Spleen (tissue), 11 donors: ENCODE measurements around the gene HNRNPL. TPM values are rescaled to one million over a fixed set of nuclear protein-coding genes. Genes with fewer than 3 reads are reported as not detected.
"Not testable (repeated sequence)": the region's sequence is repeated elsewhere in the genome, so short reads cannot be mapped to it uniquely, and the experiment has no call there.

Experiments
- DNase-seq: peaks from one replicate; pipeline ENCODE4 v3.0.0-alpha.2; 2020
- H3K27ac ChIP-seq, 8 donors: fragments of 200-600 bp; sonication (generic) in 7 of 8; 1 replicate in 4 of 8; 2 replicates in 4 of 8; pipeline versions ENCODE4 v1.5.0 to v1.8.0; 2016 to 2021; ENCODE audit warnings: inconsistent platforms in 4 of 8, mild to moderate bottlenecking in 4 of 8, moderate library complexity in 1 of 8
- H3K27me3 ChIP-seq, 7 donors: fragments of 200-600 bp; sonication (generic) in 6 of 7; replicated peaks in 1 of 7; 1 replicate in 4 of 7; 2 replicates in 3 of 7; pipeline versions ENCODE4 v1.5.0 to v1.8.0; 2016 to 2021; ENCODE audit warnings: inconsistent platforms in 3 of 7, mild to moderate bottlenecking in 1 of 7
- H3K36me3 ChIP-seq, 6 donors: fragments of 200-600 bp; sonication (generic) in 5 of 6; 1 replicate in 4 of 6; 2 replicates in 2 of 6; pipeline versions ENCODE4 v1.5.0 to v1.8.0; 2016 to 2021; ENCODE audit warnings: inconsistent platforms in 2 of 6
- H3K4me1 ChIP-seq, 6 donors: fragments of 200-600 bp; sonication (generic) in 5 of 6; 1 replicate in 3 of 6; 2 replicates in 3 of 6; pipeline versions ENCODE4 v1.5.0 to v1.8.0; 2016 to 2021; ENCODE audit warnings: inconsistent platforms in 3 of 6
- H3K4me3 ChIP-seq, 8 donors: fragments of 200-600 bp; sonication (generic) in 7 of 8; 1 replicate in 4 of 8; 2 replicates in 4 of 8; pipeline versions ENCODE4 v1.5.0 to v1.8.0; 2016 to 2021; ENCODE audit warnings: inconsistent platforms in 4 of 8, mild to moderate bottlenecking in 4 of 8, moderate library complexity in 2 of 8
- H3K9me3 ChIP-seq, 8 donors: fragments of 200-600 bp; sonication (generic) in 7 of 8; 1 replicate in 4 of 8; 2 replicates in 4 of 8; pipeline versions ENCODE4 v1.5.0 to v1.8.0; 2016 to 2021; ENCODE audit warnings: inconsistent platforms in 4 of 8
- CTCF ChIP-seq, 11 experiments: fragments of 200-600 bp in 7 of 11; fragments of 450-650 bp in 4 of 11; sonication (generic) in 4 of 11; IDR thresholded peaks in 8 of 11; conservative IDR thresholded peaks in 3 of 11; 1 replicate in 7 of 11; 2 replicates in 4 of 11; pipeline versions ENCODE4 v1.4.0 to v1.8.0; 2016 to 2021; ENCODE audit warnings: antibody characterized with exemption in 11 of 11, inconsistent platforms in 4 of 11, mild to moderate bottlenecking in 1 of 11
- POLR2A ChIP-seq, 3 donors: fragments of 450-650 bp; IDR thresholded peaks; one replicate each; pipeline ENCODE4 v1.5.1; 2017; ENCODE audit warnings: antibody characterized with exemption in 3 of 3, mild to moderate bottlenecking in 1 of 3
- POLR2AphosphoS5 ChIP-seq, 3 donors: sonication (generic); formaldehyde crosslinking; IDR thresholded peaks; one replicate each; pipeline ENCODE4 v1.5.1; 2017; ENCODE audit warnings: antibody characterized with exemption in 3 of 3
- WGBS, 5 donors: extraction: QIAGEN DNeasy Blood & Tissue Kit in 3 of 5; methylation state at CpG; one replicate each; pipeline versions ENCODE4 v1.1.5 to v1.1.7; 2013 to 2018; 5-methylcytosine and 5-hydroxymethylcytosine counted together
- intact Hi-C: fragments of 100-400 bp; cut with DNase I; formaldehyde crosslinking; loops from one replicate; pipeline ENCODE4 v1.15.0; 2023; ENCODE audit warnings: low total_unique reads
- polyA plus RNA-seq, 3 donors: library from polyadenylated mRNA; stranded (reverse); fragments of 200-250 nt; gene quantifications; one replicate each; pipeline ENCODE4 v1.2.1, GENCODE V29; 2013
- total RNA-seq, 7 donors: library from RNA; depleted of rRNA in 3 of 7; stranded (reverse); fragments of >200 nt in 3 of 7; fragmentation: NEBNext Ultra II Directional in 4 of 7; extraction: Animal tissue kit (Norgen Biotek cat#: 25700) in 4 of 7; gene quantifications; one replicate each; pipeline versions ENCODE4 v1.1.0 to v1.2.1, GENCODE V29; 2016 to 2021
- donor health status: healthy with polysubstance abuse.
- donor health status: DM: no; HTN: no; CAD: no; lungs with moderate emphysema.
- donor health status: DM: no; HTN: no; CAD: no.
- donor health status: Bipolar disorder and iron deficiency.
- donor health status: healthy.
- donor health status: DM: no; HTN: no; CAD: no.
- donor health status: DM: yes; HTN: yes; CAD: no.

Gene HNRNPL
- total and polyA plus RNA-seq, 10 donors: 147 to 357 (median 222) TPM

DNA sequence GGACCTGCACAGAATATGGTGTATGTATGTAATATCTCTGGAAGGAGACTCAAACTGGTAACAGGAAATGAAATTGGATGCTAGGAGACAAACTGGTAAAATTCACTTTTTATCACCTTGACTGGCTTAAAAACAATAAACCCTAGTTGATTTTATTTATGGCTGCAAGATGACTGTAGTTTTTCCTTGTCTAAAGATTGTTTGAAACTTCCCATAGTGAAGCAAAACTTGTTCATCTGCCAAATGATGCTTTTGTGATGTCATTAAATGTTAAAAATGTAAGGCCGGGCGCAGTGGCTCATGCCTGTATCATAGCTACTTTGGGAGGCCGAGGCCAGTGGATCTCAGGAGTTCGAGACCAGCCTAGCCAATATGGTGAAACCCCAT, 15.7 kb downstream of the HNRNPL start:
- peaks cover 8 to 65% (median 54%) of the 10 kb centered on the region in 6 donors for H3K36me3 ChIP-seq
- WGBS, 5 donors: 89 to 97% (median 94%) methylated on average over 4 of the region's 4 CpGs
- no peak for DNase-seq
- peak overlapping the region in 4 of 8 donors; percentile 14 to 94 (median 58) for H3K27ac ChIP-seq
- no peaks in the 10 kb centered on the region for H3K9me3 ChIP-seq
- H3K4me3 ChIP-seq: no peak overlapping the region
- H3K27me3 ChIP-seq: no peaks in the 10 kb centered on the region
- peaks cover 22 to 69% (median 45%) of the 10 kb centered on the region in 6 donors for H3K4me1 ChIP-seq
- intact Hi-C loops: no loop called here
- no peak for TF ChIP-seq POLR2AphosphoS5 (IDR thresholded peaks at IDR 0.05)
- TF ChIP-seq CTCF (IDR thresholded peaks at IDR 0.05 in 8 of 11, conservative IDR thresholded peaks at IDR 0.05 in 3 of 11): no peak
- TF ChIP-seq POLR2A (IDR thresholded peaks at IDR 0.05): no peak

DNA sequence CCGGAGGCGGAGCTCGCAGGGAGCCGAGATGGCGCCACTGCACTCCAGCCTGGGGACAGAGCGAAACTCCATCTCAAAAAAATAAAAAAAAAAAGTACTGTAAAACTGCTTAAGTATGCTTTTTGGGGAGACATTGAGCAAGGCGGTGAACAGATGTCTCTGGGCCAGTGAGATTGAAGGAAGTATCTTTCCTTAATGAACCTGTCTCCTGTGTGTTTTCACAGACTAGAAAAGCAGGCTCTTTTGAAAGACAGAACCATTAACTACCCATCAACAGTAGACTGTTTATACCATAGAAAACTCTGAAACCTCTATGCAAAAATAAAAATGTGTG, 16.7 kb downstream of the HNRNPL start:
- H3K27ac ChIP-seq: peak overlapping the region in 7 of 8 donors; percentile 81 to 97 (median 90)
- peaks cover 6 to 65% (median 49%) of the 10 kb centered on the region in 6 donors for H3K36me3 ChIP-seq
- DNase-seq: no peak
- peaks cover 24 to 69% (median 51%) of the 10 kb centered on the region in 6 donors for H3K4me1 ChIP-seq
- H3K4me3 ChIP-seq: no peak overlapping the region
- intact Hi-C loops: no loop called here
- no peaks in the 10 kb centered on the region for H3K9me3 ChIP-seq
- WGBS, 5 donors: 87 to 94% (median 90%) methylated on average over 7 of the region's 7 CpGs
- TF ChIP-seq POLR2A (IDR thresholded peaks at IDR 0.05) (no peak), CTCF (IDR thresholded peaks at IDR 0.05 in 8 of 11, conservative IDR thresholded peaks at IDR 0.05 in 3 of 11) (no peak), POLR2AphosphoS5 (IDR thresholded peaks at IDR 0.05) (peak in 1 of 3 donors; percentile 2)
- no peaks in the 10 kb centered on the region for H3K27me3 ChIP-seq

DNA sequence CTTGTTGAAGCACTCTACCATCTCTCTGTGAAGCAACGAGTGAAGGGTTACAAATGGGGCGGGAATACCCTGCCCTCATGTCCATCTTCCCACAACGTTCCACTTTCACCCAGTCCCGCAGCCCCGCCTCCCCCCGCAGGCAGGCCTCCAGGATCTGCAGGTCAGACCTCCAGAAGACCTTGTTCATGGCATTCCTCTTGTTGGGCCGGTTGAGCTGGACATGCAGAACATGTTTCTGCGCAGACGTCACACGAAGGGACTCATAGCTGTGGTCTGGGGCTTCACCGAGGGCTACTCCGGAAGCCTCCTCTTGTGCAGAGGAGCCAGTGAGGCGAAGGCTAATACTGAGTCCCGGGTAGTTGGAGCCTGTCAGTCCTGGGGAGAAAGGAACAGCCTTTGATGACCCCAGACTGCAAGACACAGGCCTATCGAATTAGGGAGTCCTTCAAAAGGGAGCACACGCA, 18.6 kb downstream of the HNRNPL start:
- Histone ChIP-seq H3K9me3 (no peaks in the 10 kb centered on the region), H3K36me3 (peaks cover 0 to 65% (median 37%) of the 10 kb centered on the region in 6 donors), H3K27me3 (no peaks in the 10 kb centered on the region), H3K4me1 (peaks cover 24 to 71% (median 53%) of the 10 kb centered on the region in 6 donors), H3K4me3 (peak overlapping the region; percentile 42 to 80 (median 74)), H3K27ac (peak overlapping the region; percentile 81 to 97 (median 90))
- TF ChIP-seq CTCF (IDR thresholded peaks at IDR 0.05 in 8 of 11, conservative IDR thresholded peaks at IDR 0.05 in 3 of 11) (no peak), POLR2A (IDR thresholded peaks at IDR 0.05) (no peak), POLR2AphosphoS5 (IDR thresholded peaks at IDR 0.05) (no peak)
- peak; percentile 86 for DNase-seq
- WGBS, 5 donors: 1 to 6% (median 4%) methylated on average over 14 to 16 of the region's 16 CpGs
- intact Hi-C loops: no loop called here

DNA sequence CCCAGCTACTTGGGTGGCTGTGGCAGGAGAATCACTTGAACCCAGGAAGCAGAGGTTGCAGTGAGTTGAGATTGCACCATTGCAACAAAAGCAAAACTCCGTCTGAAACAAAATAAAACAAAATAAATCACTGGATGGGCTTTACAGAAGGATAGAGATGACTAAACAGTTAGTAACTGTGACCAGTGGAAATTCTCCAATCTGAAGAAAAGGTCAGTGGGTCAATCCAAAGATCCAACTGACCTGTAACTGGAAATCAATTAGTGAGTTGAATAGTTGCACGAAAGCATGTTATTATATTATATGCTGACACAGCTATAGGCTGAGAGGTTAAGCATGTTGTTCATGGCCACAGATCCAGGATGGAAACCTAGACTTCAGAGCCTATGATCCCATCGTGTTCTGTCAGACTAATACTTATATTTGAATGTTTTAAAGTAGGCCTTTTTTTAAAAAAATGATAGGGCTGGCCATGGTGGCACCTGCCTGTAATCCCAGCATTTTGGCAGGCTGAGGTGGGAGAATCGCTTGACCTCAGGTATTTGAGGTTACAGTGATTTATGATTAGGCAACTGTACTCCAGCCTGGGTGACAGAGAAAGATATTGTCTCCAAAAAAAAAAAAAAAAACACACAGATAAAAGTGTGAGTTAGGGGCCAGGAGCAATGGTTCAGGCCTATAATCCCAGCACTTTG, 19.6 kb downstream of the HNRNPL start:
- Histone ChIP-seq H3K4me3 (peak overlapping the region in 5 of 8 donors; percentile 72 to 80 (median 76)), H3K4me1 (peaks cover 24 to 75% (median 60%) of the 10 kb centered on the region in 6 donors), H3K27ac (peak overlapping the region; percentile 48 to 97 (median 90)), H3K27me3 (no peaks in the 10 kb centered on the region), H3K9me3 (no peaks in the 10 kb centered on the region), H3K36me3 (peaks cover 0 to 65% (median 29%) of the 10 kb centered on the region in 6 donors)
- TF ChIP-seq POLR2AphosphoS5 (IDR thresholded peaks at IDR 0.05): no peak
- intact Hi-C loops: no loop called here
- no peak for DNase-seq
- WGBS, 5 donors: 67 to 80% (median 69%) methylated on average over 4 of the region's 4 CpGs

- WGBS, 5 donors: 67 to 89% (median 87%) methylated on average over 7 of the region's 7 CpGs
- intact Hi-C loops: loop anchor here (10.0 kb wide), 1 partner anchor 54 kb away; the partner anchor contains the start of gene LGALS7
- peaks cover 0 to 66% (median 26%) of the 10 kb centered on the region in 6 donors for H3K36me3 ChIP-seq
- H3K27ac ChIP-seq: peak overlapping the region in 3 of 8 donors; percentile 90 to 94 (median 93)
- H3K4me3 ChIP-seq, H3K27me3 ChIP-seq, H3K9me3 ChIP-seq, DNase-seq: not testable (repeated sequence)
- peaks cover 24 to 81% (median 62%) of the 10 kb centered on the region in 6 donors for H3K4me1 ChIP-seq
These were observed 20.6 kb downstream of the HNRNPL start for GRCh38 chr19:38829203-38829602.
